Glutamatergic neuron (in vitro differentiated cells): ENCODE data around the gene C4orf50. TPM values are rescaled to one million over a fixed set of nuclear protein-coding genes. Genes with fewer than 3 reads are reported as not detected.
"Not testable (repeated sequence)": the region's sequence is repeated elsewhere in the genome, so short reads cannot be mapped to it uniquely, and the experiment has no call there.

Source experiments
- DNase-seq: peaks from one replicate; pipeline ENCODE4 v3.0.0; 2022
- H3K27ac Mint-ChIP-seq: one replicate; pipeline ENCODE4 v1.8.0; 2020; ENCODE audit warnings: mild to moderate bottlenecking, mixed read lengths, inconsistent platforms; ENCODE audit not compliant: unreplicated experiment
- H3K27me3 Mint-ChIP-seq: one replicate; pipeline ENCODE4 v1.8.0; 2020; ENCODE audit warnings: mild to moderate bottlenecking, moderate library complexity, mixed read lengths, inconsistent platforms; ENCODE audit not compliant: unreplicated experiment
- H3K36me3 Mint-ChIP-seq: one replicate; pipeline ENCODE4 v1.8.0; 2020; ENCODE audit warnings: mild to moderate bottlenecking, mixed read lengths, inconsistent platforms; ENCODE audit not compliant: unreplicated experiment
- H3K4me1 Mint-ChIP-seq: one replicate; pipeline ENCODE4 v1.8.0; 2020; ENCODE audit warnings: mild to moderate bottlenecking, low read depth, mixed read lengths, inconsistent platforms; ENCODE audit not compliant: unreplicated experiment
- H3K4me3 Mint-ChIP-seq: one replicate; pipeline ENCODE4 v1.8.0; 2020; ENCODE audit warnings: mild to moderate bottlenecking, mixed read lengths, inconsistent platforms; ENCODE audit not compliant: unreplicated experiment
- H3K9me3 Mint-ChIP-seq: one replicate; pipeline ENCODE4 v1.8.0; 2020; ENCODE audit warnings: mild to moderate bottlenecking, moderate library complexity, mixed read lengths, inconsistent platforms; ENCODE audit not compliant: unreplicated experiment
- total RNA-seq: library from RNA; stranded (reverse); fragmentation: NEBNext Ultra II Directional; extraction: Animal tissue kit (Norgen Biotek cat#: 25700); gene quantifications from one replicate; pipeline ENCODE4 v1.2.1, GENCODE V29; 2021; ENCODE audit not compliant: unreplicated experiment
- TF ChIP-seq, protein P1 (sequence below): fragments of 200-600 bp; sonication (generic); IDR thresholded peaks from one replicate; pipeline ENCODE4 v1.5.0; 2021; ENCODE audit not compliant: partially characterized antibody, unreplicated experiment

Gene C4orf50
- total RNA-seq, 1 donor from 2014 or later = 0.56 TPM

DNA sequence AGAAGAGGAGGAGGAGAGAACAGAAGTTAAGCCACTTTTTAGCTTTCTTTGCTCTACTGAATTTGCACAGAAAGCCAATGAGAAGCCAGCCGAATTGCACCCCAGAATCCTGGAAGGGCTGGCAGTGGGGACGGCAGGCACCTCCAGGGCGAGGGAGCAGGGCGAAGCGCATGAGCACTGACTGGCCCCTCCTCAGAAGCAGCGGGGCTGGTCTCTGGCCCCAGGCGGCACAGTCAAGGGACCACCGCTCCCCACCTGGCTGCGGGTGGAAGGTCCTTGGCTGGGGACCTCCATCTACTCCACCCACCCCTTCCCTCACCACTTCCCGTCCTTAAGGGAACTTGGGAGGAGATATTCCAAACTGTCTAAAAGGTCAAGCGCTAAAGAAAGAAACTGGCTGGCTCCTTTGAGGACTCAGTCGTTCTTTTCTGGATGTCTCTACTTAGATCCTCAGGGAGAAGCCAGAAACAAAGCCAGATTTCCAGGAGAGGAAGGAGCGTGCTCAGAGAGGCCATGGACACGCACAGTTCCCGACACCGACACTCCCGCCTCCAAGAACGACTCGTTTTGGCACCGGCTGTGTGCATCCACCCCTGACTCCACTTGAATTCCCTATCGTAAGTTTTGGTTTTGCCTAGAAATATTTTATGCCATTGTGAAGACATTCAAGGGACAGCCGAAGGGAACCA lies 65.8 kb downstream of the C4orf50 start:
- H3K4me1 Mint-ChIP-seq = peaks cover 45% of the 10 kb centered on the region
- peak overlapping the region; percentile 32 for H3K4me3 Mint-ChIP-seq
- peaks cover 5% of the 10 kb centered on the region for H3K36me3 Mint-ChIP-seq
- no peak for DNase-seq
- H3K27me3 Mint-ChIP-seq = peaks cover 26% of the 10 kb centered on the region
- H3K27ac Mint-ChIP-seq = peak overlapping the region; percentile 44
- TF ChIP-seq, protein P1, sequence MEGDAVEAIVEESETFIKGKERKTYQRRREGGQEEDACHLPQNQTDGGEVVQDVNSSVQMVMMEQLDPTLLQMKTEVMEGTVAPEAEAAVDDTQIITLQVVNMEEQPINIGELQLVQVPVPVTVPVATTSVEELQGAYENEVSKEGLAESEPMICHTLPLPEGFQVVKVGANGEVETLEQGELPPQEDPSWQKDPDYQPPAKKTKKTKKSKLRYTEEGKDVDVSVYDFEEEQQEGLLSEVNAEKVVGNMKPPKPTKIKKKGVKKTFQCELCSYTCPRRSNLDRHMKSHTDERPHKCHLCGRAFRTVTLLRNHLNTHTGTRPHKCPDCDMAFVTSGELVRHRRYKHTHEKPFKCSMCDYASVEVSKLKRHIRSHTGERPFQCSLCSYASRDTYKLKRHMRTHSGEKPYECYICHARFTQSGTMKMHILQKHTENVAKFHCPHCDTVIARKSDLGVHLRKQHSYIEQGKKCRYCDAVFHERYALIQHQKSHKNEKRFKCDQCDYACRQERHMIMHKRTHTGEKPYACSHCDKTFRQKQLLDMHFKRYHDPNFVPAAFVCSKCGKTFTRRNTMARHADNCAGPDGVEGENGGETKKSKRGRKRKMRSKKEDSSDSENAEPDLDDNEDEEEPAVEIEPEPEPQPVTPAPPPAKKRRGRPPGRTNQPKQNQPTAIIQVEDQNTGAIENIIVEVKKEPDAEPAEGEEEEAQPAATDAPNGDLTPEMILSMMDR = no peak
- peaks cover 32% of the 10 kb centered on the region for H3K9me3 Mint-ChIP-seq

DNA sequence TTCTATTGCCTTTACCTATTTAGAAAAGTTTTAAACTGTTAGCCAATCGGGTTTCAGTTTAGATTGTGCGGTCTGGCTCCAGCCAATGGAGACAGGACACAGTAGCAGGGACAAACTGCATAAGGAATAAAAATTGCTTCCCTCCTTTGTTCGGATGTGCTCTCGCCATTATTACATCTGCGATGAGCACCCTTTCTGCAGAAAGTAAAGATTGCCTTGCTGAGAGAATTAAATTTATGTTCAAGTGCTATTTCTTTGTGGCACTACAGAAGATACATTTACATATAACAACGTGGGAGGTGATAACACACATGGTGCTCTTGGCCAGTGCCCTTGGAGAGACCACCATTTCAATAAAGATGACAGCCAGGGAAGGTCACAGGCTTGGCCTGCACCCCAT lies 71.6 kb downstream of the C4orf50 start:
- H3K36me3 Mint-ChIP-seq = peaks cover 12% of the 10 kb centered on the region
- not testable (repeated sequence) for H3K27me3 Mint-ChIP-seq, DNase-seq, H3K9me3 Mint-ChIP-seq, H3K27ac Mint-ChIP-seq, H3K4me3 Mint-ChIP-seq
- peaks cover 11% of the 10 kb centered on the region for H3K4me1 Mint-ChIP-seq

DNA sequence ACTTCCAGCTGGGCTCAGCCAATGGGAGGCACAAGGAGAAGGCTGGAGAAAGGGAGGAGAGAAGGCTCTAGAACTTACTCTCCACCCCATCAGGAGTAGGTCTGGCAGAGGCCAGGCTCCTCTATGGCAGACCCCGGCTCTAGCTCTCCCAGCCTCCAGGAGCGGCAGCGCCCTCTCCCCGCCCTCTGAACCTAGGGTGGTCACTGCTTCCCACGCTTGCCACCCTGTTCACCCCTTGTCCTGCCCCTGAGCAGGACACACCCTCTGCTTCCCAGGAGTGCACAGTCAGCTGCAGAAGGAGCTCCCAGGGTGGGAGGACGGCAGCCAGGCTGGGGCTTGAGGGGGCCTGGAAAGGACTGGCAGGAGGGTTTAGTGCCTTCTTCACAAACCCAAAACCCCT lies 72.3 kb downstream of the C4orf50 start:
- peaks cover 13% of the 10 kb centered on the region for H3K4me1 Mint-ChIP-seq
- H3K27ac Mint-ChIP-seq = no peak overlapping the region
- no peak overlapping the region for H3K4me3 Mint-ChIP-seq
- peaks cover 5% of the 10 kb centered on the region for H3K27me3 Mint-ChIP-seq
- H3K9me3 Mint-ChIP-seq = peaks cover 10% of the 10 kb centered on the region
- DNase-seq = no peak
- TF ChIP-seq, protein P1 = no peak
- H3K36me3 Mint-ChIP-seq = peaks cover 11% of the 10 kb centered on the region

DNA sequence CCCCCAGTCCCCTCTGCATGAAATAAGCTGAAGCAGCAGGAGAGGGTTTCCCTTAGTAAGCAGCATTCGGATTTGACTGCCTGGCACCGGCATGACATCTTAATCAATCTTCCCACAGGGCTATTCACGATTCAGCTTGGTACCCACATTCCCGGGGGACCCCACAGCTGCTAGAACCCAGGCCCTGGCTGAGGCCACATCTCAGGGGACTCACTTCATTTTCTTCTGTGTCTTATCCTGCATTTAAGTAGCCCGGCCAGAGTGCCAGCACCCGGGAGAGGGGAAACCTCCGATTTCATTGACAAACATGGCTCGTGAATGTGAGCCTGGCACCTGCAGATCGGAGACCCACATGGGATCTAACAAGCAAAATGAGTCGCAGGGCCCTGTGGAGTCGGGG lies 73.1 kb downstream of the C4orf50 start:
- Mint-ChIP-seq H3K27me3 (peaks cover 5% of the 10 kb centered on the region), H3K9me3 (peaks cover 14% of the 10 kb centered on the region), H3K4me3 (no peak overlapping the region), H3K4me1 (peaks cover 19% of the 10 kb centered on the region), H3K36me3 (peaks cover 11% of the 10 kb centered on the region), H3K27ac (no peak overlapping the region)
- no peak for DNase-seq
- TF ChIP-seq, protein P1 = no peak

DNA sequence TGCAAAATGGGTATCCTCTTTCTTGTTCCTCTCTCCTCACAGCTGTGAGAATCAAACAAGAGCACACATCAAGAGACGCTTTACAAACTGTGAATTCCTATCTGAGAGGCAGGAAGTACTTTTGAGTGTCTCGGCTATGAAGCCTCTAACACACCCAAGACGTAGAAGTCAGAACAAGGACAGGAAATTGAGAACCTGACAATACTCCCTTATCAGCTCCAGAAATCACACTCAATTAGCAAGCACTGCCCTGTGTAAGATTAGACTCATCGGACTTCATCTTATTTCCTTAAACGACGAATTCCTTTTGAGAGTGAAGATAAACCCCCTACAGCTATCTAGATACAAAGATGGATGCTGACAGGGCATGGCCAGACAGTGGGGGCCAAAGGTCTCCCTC lies 74.7 kb downstream of the C4orf50 start:
- Mint-ChIP-seq H3K27ac (no peak overlapping the region), H3K4me1 (peaks cover 31% of the 10 kb centered on the region), H3K9me3 (peaks cover 14% of the 10 kb centered on the region), H3K4me3 (no peak overlapping the region), H3K27me3 (peaks cover 6% of the 10 kb centered on the region), H3K36me3 (peaks cover 15% of the 10 kb centered on the region)
- TF ChIP-seq, protein P1 = no peak
- DNase-seq = no peak
